SU-DHL-6 (cell line): ENCODE measurements around the gene NPIPB6.
"Not testable (repeated sequence)": the region's sequence is repeated elsewhere in the genome, so short reads cannot be mapped to it uniquely, and the experiment has no call there.

Experiments
- H2AFZ ChIP-seq: fragments of 200-600 bp; sonication (generic); 2 replicates; pipeline ENCODE4 v1.6.1; 2014; ENCODE audit warnings: low read depth, mild to moderate bottlenecking, moderate library complexity, mixed read lengths, antibody characterized with exemption, low read length; ENCODE audit not compliant: severe bottlenecking
- H3F3A ChIP-seq: fragments of 200-600 bp; shearing (Covaris generic); 2 replicates; pipeline ENCODE4 v1.6.0; 2016; ENCODE audit warnings: antibody characterized with exemption, mild to moderate bottlenecking; ENCODE audit not compliant: insufficient read depth
- H3K27ac ChIP-seq: fragments of 200-600 bp; sonication (generic); 2 replicates; pipeline ENCODE4 v1.5.1; 2016; ENCODE audit warnings: low read depth, mild to moderate bottlenecking, low read length, moderate library complexity, mixed read lengths
- H3K27me3 ChIP-seq: fragments of 200-600 bp; sonication (generic), shearing (Covaris generic); 2 replicates; pipeline ENCODE4 v1.6.0; 2014; ENCODE audit warnings: mild to moderate bottlenecking, low read length
- H3K36me3 ChIP-seq: fragments of 200-600 bp; sonication (generic); 2 replicates; pipeline ENCODE4 v1.6.1; 2014; ENCODE audit warnings: mild to moderate bottlenecking, low read length, mixed read lengths
- H3K4me2 ChIP-seq: fragments of 300-600, 200-600 bp; shearing (Covaris generic), sonication (generic); 2 replicates; pipeline ENCODE4 v1.6.0; 2014; ENCODE audit warnings: low read length, low read depth, mild to moderate bottlenecking; ENCODE audit not compliant: poor library complexity, severe bottlenecking
- H3K4me3 ChIP-seq: fragments of 200-600 bp; sonication (generic); 2 replicates; pipeline ENCODE4 v1.5.1; 2014; ENCODE audit warnings: antibody characterized with exemption, low read length, mild to moderate bottlenecking, mixed read lengths; ENCODE audit not compliant: insufficient read depth, poor library complexity, severe bottlenecking
- H3K79me2 ChIP-seq: fragments of 200-600 bp; sonication (generic); 2 replicates; pipeline ENCODE4 v1.6.1; 2014; ENCODE audit warnings: mild to moderate bottlenecking, low read length, moderate library complexity; ENCODE audit not compliant: insufficient read depth
- H3K9ac ChIP-seq: fragments of 200-600 bp; sonication (generic); 2 replicates; pipeline ENCODE4 v1.7.0; 2014; ENCODE audit warnings: mild to moderate bottlenecking, low read length
- H3K9me2 ChIP-seq: fragments of 200-600 bp; sonication (generic); replicated peaks from 2 replicates; pipeline ENCODE4 v1.6.1; 2014; ENCODE audit warnings: low read length; ENCODE audit not compliant: insufficient read depth
- H3K9me3 ChIP-seq: fragments of 200-600 bp; sonication (generic); 2 replicates; pipeline ENCODE4 v1.6.1; 2014; ENCODE audit warnings: low read length, mixed read lengths; ENCODE audit not compliant: insufficient read depth
- H4K20me1 ChIP-seq: fragments of 200-600 bp; sonication (generic); 2 replicates; pipeline ENCODE4 v1.6.1; 2014; ENCODE audit warnings: low read depth, mild to moderate bottlenecking, antibody characterized with exemption, low read length, moderate library complexity, mixed read lengths

Gene NPIPB6

GRCh38 chr16:28363408-28363807 is at the start of gene NPIPB6:
Gene NPIPB6 (minus strand): TSS chr16:28363508. CDS start chr16:28362822, 686 bp downstream.
- H3K9me3 ChIP-seq, result not testable (repeated sequence)

DNA sequence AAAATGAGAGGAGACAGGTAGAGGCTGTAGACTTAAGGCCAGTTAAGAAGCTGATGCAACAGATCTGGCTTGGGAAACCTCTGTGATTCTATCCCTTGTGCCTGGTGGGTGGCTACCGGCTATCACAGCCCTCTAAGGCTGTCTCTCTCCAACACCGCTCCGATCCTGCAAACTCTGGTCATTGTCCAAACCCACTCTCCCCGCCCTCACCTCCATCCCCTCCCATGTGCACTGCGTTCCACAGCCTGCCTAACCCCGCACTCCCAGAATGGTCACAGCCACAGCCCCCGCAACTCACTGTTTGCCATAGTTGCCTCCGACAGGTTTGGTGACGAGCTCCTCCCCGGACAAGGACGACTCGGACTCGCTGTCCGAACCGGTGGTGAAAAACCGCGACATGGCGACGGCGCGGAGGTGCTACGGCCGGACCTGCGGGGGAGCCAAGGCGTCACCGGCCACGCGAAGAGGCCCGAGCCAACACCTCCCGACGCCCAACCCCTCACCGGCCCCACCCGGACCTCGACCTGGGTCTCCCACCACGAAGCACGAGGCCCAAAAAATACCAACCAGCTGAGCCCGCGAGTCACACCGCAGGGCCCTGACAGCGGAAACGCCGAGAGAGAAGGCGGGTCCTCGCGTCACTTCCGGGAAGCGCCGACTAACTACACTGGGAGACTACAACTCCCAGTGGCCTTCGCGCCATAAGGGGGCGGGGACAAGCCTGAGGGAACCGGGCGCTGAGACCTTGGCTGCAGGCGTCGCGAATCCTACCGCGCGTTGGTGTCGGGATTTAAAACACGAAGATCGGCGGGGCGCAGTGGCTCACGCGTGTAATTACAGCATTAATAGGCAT is 40.1 kb upstream of the NPIPB6 start, which contains the start of gene EIF3CL:
EIF3CL (minus strand) TSS at position 622 of the 853 bp plus-strand sequence; CDS start at position 399, 223 bp downstream.
- not testable (repeated sequence) for H4K20me1 ChIP-seq, H3K9me2 ChIP-seq, H3K27ac ChIP-seq, H3K36me3 ChIP-seq, H2AFZ ChIP-seq, H3F3A ChIP-seq, H3K27me3 ChIP-seq, H3K9me3 ChIP-seq, H3K79me2 ChIP-seq
- peak within 1 kb of the TSS; percentile 48 for H3K4me3 ChIP-seq
- peak within 1 kb of the TSS; percentile 44 for H3K4me2 ChIP-seq
- peak within 1 kb of the TSS; percentile 36; the same call in 1 of the 2 replicates for H3K9ac ChIP-seq

More at GRCh38 chr16:28363408-28363807, at the start of gene NPIPB6:
- H3K27me3 ChIP-seq, H4K20me1 ChIP-seq, H3K4me3 ChIP-seq, H2AFZ ChIP-seq, H3F3A ChIP-seq, H3K36me3 ChIP-seq, H3K79me2 ChIP-seq, H3K9me2 ChIP-seq, H3K9ac ChIP-seq: not testable (repeated sequence)
- H3K4me2 ChIP-seq, result peak within 1 kb of the TSS; percentile 31
- H3K27ac ChIP-seq, result peak within 1 kb of the TSS; percentile 64

DNA sequence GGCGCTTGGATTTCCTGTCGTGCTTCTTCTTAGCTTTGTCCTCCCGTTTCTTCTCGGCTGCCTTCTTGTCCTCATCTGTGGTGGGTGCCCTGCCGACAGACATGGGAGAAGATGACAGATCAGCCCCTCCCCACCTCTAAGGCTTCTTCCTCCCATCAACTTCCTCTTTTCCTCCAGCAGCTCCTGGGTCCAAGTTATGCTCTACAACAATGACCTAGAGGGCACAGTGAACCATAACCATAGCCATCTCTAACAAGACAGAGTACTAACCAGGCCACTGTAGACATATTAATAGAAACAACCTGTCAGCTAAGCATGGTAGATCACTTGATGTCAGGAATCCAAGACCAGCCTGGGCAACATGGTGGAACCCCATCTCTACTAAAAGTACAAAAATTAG is 28.7 kb upstream of the NPIPB6 start:
- H3K4me3 ChIP-seq, H3K4me2 ChIP-seq, H3K9me3 ChIP-seq, H3K27ac ChIP-seq, H3K36me3 ChIP-seq, H3K27me3 ChIP-seq, H2AFZ ChIP-seq, H4K20me1 ChIP-seq, H3K9ac ChIP-seq, H3K79me2 ChIP-seq, H3K9me2 ChIP-seq, H3F3A ChIP-seq: not testable (repeated sequence)

GRCh38 chr16:28382177-28382867 is 19.0 kb upstream of the NPIPB6 start:
- H3K27me3 ChIP-seq, H3K36me3 ChIP-seq, H3F3A ChIP-seq, H4K20me1 ChIP-seq, H3K9me2 ChIP-seq, H3K79me2 ChIP-seq, H3K4me2 ChIP-seq, H2AFZ ChIP-seq, H3K9ac ChIP-seq, H3K9me3 ChIP-seq, H3K27ac ChIP-seq, H3K4me3 ChIP-seq: not testable (repeated sequence)

GRCh38 chr16:28377822-28378221 is 14.5 kb upstream of the NPIPB6 start:
- H3K27me3 ChIP-seq, H4K20me1 ChIP-seq, H3F3A ChIP-seq, H3K36me3 ChIP-seq, H2AFZ ChIP-seq, H3K4me3 ChIP-seq, H3K9ac ChIP-seq, H3K9me2 ChIP-seq, H3K4me2 ChIP-seq, H3K79me2 ChIP-seq, H3K27ac ChIP-seq, H3K9me3 ChIP-seq: not testable (repeated sequence)

- H2AFZ ChIP-seq, H3K9me2 ChIP-seq, H4K20me1 ChIP-seq, H3K4me3 ChIP-seq, H3K9ac ChIP-seq, H3K27ac ChIP-seq, H3K36me3 ChIP-seq, H3K4me2 ChIP-seq, H3K79me2 ChIP-seq, H3F3A ChIP-seq, H3K27me3 ChIP-seq, H3K9me3 ChIP-seq: not testable (repeated sequence)
Measured at GRCh38 chr16:28377108-28377625, 13.9 kb upstream of the NPIPB6 start.

- not testable (repeated sequence) for H3K9ac ChIP-seq, H3K4me2 ChIP-seq, H4K20me1 ChIP-seq, H3F3A ChIP-seq, H3K36me3 ChIP-seq, H3K27me3 ChIP-seq, H3K4me3 ChIP-seq, H3K27ac ChIP-seq, H3K9me2 ChIP-seq, H3K79me2 ChIP-seq, H2AFZ ChIP-seq, H3K9me3 ChIP-seq
Measured at GRCh38 chr16:28375115-28375514, 11.8 kb upstream of the NPIPB6 start.

DNA sequence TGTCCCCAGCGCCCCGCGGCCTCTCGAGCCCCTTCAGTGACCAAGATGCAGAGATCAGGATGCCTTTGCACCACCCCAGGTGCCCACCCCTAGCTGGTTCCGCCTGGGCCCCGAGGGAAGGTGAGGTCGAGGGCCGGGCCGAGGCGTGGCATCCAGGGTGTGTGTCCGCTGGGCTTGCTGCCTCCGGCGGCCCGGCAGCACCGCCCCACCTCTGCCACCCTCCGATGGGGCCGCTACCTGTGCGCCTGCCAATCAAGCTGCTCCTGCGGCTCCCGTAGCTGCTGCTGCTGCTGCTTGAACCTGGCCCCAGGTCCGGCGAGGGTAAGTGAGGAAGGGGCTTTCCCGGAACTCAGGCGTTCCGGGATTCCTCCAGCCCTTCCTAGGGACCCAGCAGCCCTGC is 11.0 kb upstream of the NPIPB6 start:
- not testable (repeated sequence) for H3K9me2 ChIP-seq, H3K4me3 ChIP-seq, H3K27me3 ChIP-seq, H3K9me3 ChIP-seq, H3K27ac ChIP-seq, H2AFZ ChIP-seq, H3K9ac ChIP-seq, H3F3A ChIP-seq, H3K4me2 ChIP-seq, H4K20me1 ChIP-seq, H3K79me2 ChIP-seq, H3K36me3 ChIP-seq
